PC-3 (cell line): ENCODE measurements around the gene ZNF518B.

Experiments used
- CTCF ChIP-seq: fragments of 300-600 bp; sonication (generic); conservative IDR thresholded peaks from 2 replicates; pipeline ENCODE4 v1.5.1; 2017; ENCODE audit warnings: antibody characterized with exemption, low read depth, mild to moderate bottlenecking, low read length
- EZH2 ChIP-seq: fragments of 300-600 bp; sonication (generic); IDR thresholded peaks from one replicate; pipeline ENCODE4 v1.6.1; 2017; ENCODE audit warnings: antibody characterized with exemption, mild to moderate bottlenecking, low read length; ENCODE audit not compliant: unreplicated experiment
- EZH2phosphoT487 ChIP-seq: fragments of 300-600 bp; sonication (generic); IDR thresholded peaks from 2 replicates; pipeline ENCODE4 v1.6.1; 2018; ENCODE audit warnings: mild to moderate bottlenecking, antibody characterized with exemption, low read length, borderline replicate concordance

GRCh38 chr4:10461850-10462400 lies 4.7 kb upstream of the ZNF518B start:
- TF ChIP-seq EZH2: no peak
- no peak for TF ChIP-seq CTCF
- no peak for TF ChIP-seq EZH2phosphoT487
